Nephron (organoid): ENCODE data around the gene TH.

Experiments
- H3K27ac Mint-ChIP-seq, 3 experiments: 2 replicates each; pipeline ENCODE4 v1.8.0; 2020; ENCODE audit warnings: mixed read lengths in 3 of 3, mild to moderate bottlenecking in 2 of 3, moderate library complexity in 1 of 3
- H3K27me3 Mint-ChIP-seq: 2 replicates; pipeline ENCODE4 v1.8.0; 2021; ENCODE audit warnings: low read depth, mild to moderate bottlenecking, moderate library complexity, mixed read lengths
- H3K36me3 Mint-ChIP-seq: 2 replicates; pipeline ENCODE4 v1.8.0; 2020; ENCODE audit warnings: low read depth, mixed read lengths
- H3K4me1 Mint-ChIP-seq: 2 replicates; pipeline ENCODE4 v1.8.0; 2020; ENCODE audit warnings: mixed read lengths
- H3K4me3 Mint-ChIP-seq, 3 experiments: 2 replicates each; pipeline ENCODE4 v1.8.0; 2020; ENCODE audit warnings: mild to moderate bottlenecking in 3 of 3, mixed read lengths in 3 of 3, moderate library complexity in 2 of 3
- H3K9me3 Mint-ChIP-seq: 2 replicates; pipeline ENCODE4 v1.8.0; 2020; ENCODE audit warnings: mixed read lengths
- TF ChIP-seq, protein P1 (sequence below), 3 experiments: fragments of 200-600 bp; sonication (generic); IDR thresholded peaks; one replicate each; pipeline ENCODE4 v1.5.0; 2021; ENCODE audit warnings: antibody characterized with exemption in 3 of 3; ENCODE audit not compliant: unreplicated experiment in 3 of 3

Gene TH

GRCh38 chr11:2115308-2115707 lies 56.3 kb downstream of the TH start:
- Mint-ChIP-seq H3K4me3 (no peak overlapping the region), H3K4me1 (no peaks in the 10 kb centered on the region), H3K27me3 (peaks cover 12% of the 10 kb centered on the region), H3K36me3 (peaks cover 11% of the 10 kb centered on the region), H3K9me3 (peaks cover 29% of the 10 kb centered on the region), H3K27ac (no peak overlapping the region)
- TF ChIP-seq, protein P1, sequence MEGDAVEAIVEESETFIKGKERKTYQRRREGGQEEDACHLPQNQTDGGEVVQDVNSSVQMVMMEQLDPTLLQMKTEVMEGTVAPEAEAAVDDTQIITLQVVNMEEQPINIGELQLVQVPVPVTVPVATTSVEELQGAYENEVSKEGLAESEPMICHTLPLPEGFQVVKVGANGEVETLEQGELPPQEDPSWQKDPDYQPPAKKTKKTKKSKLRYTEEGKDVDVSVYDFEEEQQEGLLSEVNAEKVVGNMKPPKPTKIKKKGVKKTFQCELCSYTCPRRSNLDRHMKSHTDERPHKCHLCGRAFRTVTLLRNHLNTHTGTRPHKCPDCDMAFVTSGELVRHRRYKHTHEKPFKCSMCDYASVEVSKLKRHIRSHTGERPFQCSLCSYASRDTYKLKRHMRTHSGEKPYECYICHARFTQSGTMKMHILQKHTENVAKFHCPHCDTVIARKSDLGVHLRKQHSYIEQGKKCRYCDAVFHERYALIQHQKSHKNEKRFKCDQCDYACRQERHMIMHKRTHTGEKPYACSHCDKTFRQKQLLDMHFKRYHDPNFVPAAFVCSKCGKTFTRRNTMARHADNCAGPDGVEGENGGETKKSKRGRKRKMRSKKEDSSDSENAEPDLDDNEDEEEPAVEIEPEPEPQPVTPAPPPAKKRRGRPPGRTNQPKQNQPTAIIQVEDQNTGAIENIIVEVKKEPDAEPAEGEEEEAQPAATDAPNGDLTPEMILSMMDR (IDR thresholded peaks at IDR 0.05; ENCODE audit: unreplicated experiment in 3 of 3), result no peak

- Mint-ChIP-seq H3K4me3 (no peak overlapping the region), H3K36me3 (peaks cover 15% of the 10 kb centered on the region), H3K27ac (no peak overlapping the region), H3K27me3 (peaks cover 14% of the 10 kb centered on the region), H3K4me1 (no peaks in the 10 kb centered on the region), H3K9me3 (peaks cover 31% of the 10 kb centered on the region)
- TF ChIP-seq, protein P1 (IDR thresholded peaks at IDR 0.05; ENCODE audit: unreplicated experiment in 3 of 3), result no peak
Measured at GRCh38 chr11:2114430-2115241, 57.0 kb downstream of the TH start.
